GM10248 (cell line): Measurements from ENCODE around the gene AVEN.

ENCODE experiments used
- CTCF ChIA-PET: fragments of 300-600 bp; sonication (Branson Sonifier 250); formaldehyde crosslinking; extraction: SDS; loops from one replicate; lab custom pipeline; 2021; ENCODE audit warnings: antibody characterized with exemption; lab: Yijun Ruan, JAX
- POLR2A ChIA-PET: fragments of 350-650 bp; sonication (Branson Sonifier 250); formaldehyde crosslinking; extraction: SDS; loops from one replicate; lab custom pipeline; 2020; ENCODE audit warnings: antibody characterized with exemption; lab: Yijun Ruan, JAX
- DNase-seq: peaks from one replicate; pipeline ENCODE4 v3.0.0; 2012; ENCODE audit errors: extremely low spot score
- CTCF ChIP-seq: IDR thresholded peaks from 2 replicates; pipeline ENCODE4 v1.5.1; 2012; ENCODE audit warnings: mild to moderate bottlenecking, low read depth; ENCODE audit errors: extremely low read depth, missing control alignments, control extremely low read depth

Gene AVEN

DNA sequence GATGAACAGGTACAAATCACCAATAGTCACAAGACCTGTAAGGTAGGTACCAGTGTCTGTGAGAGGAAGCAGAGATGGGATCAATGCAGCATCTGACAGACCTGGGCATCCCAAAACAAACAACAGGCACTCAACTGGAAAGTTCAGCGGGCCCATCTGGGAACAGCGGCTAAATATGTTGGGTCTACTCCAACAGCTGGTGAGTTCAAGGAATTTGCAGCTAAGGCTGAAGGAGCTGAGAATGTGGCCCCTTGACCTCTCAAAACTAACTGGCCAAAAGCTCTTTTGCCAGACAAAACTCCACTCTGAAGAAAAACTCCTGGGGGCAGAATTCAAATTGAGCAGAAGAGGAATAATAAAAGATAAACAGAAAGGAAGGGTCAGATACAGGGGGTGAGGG lies 24.4 kb downstream of the AVEN start:
- ChIA-PET POLR2A (interaction anchor here (0.6 kb wide), 1 partner anchor 19 kb away, joined by 9 read pairs; no protein-coding TSS in a partner anchor), CTCF (interaction anchor here (1.0 kb wide), 2 partner anchors 11 to 25 kb away, joined by 3 to 4 read pairs; no protein-coding TSS in a partner anchor)
- DNase-seq: no peak
- no peak for TF ChIP-seq CTCF

GRCh38 chr15:34013746-34014145 lies 25.3 kb downstream of the AVEN start:
- ChIA-PET POLR2A (no interaction called here), CTCF (no interaction called here)
- DNase-seq: no peak
- TF ChIP-seq CTCF: no peak

GRCh38 chr15:34012461-34013028 lies 26.5 kb downstream of the AVEN start:
- ChIA-PET CTCF (interaction anchor here (1.5 kb wide), 1 partner anchor 12 kb away, joined by 5 read pairs; no protein-coding TSS in a partner anchor), POLR2A (no interaction called here)
- no peak for DNase-seq
- TF ChIP-seq CTCF: no peak

GRCh38 chr15:34011481-34011880 lies 27.5 kb downstream of the AVEN start:
- DNase-seq: no peak
- POLR2A ChIA-PET: no interaction called here
- TF ChIP-seq CTCF: no peak
- CTCF ChIA-PET: interaction anchor here (1.5 kb wide), 1 partner anchor 11 kb away, joined by 5 read pairs; no protein-coding TSS in a partner anchor

DNA sequence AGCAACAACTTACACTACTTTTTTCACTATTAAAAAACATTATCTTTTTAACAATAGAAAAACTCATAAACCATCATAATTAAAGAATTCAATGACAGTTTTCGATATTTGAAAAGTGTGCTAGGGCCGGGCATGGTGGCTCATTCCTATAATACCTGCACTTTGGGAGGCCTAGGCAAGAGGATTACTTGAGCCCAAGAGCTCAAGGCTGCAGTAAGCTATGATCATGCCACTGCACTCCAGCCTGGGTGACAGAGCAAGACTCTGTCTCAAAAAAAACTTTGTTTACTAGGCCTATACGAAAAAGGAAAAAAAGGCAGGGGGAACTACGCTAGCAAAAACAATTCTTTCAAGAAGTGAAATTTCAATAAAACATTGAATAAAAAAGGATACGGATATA lies 28.1 kb downstream of the AVEN start:
- no peak for TF ChIP-seq CTCF
- CTCF ChIA-PET: interaction anchor here (1.5 to 1.6 kb wide), 2 partner anchors 10 to 19 kb away, joined by 4 to 5 read pairs; no protein-coding TSS in a partner anchor
- POLR2A ChIA-PET: no interaction called here
- DNase-seq: no peak

DNA sequence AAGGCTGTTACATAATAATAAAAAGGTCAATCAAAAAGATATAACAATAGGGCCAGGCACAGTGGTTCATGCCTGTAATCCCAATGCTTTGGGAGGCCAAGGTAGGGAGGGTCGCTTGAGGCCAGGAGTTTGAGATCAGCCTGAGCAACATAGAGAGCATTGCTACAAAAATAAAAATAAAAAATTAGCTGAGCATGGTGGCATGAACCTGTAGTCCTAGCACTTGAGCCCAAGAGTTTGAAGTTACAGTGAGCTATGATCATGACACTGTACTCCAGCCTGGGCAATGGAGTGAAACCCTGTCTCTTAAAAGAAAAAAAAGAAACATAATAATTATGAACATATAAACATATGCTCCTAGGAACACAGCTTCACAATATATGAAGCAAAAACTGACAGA lies 29.3 kb downstream of the AVEN start:
- TF ChIP-seq CTCF: no peak
- no peak for DNase-seq
- POLR2A ChIA-PET: no interaction called here
- CTCF ChIA-PET: interaction anchor here (1.6 to 1.9 kb wide), 2 partner anchors 15 to 18 kb away, joined by 4 read pairs; no protein-coding TSS in a partner anchor
